C4-2B (cell line): ENCODE results near the gene PAOX.

ENCODE experiments used
- CTCF ChIP-seq: fragments of 450-650 bp; conservative IDR thresholded peaks from 2 replicates; pipeline ENCODE4 v1.5.1; 2017; ENCODE audit warnings: mild to moderate bottlenecking
- ZFX ChIP-seq: fragments of 450-650 bp; IDR thresholded peaks from 2 replicates; pipeline ENCODE4 v1.6.1; 2017

DNA sequence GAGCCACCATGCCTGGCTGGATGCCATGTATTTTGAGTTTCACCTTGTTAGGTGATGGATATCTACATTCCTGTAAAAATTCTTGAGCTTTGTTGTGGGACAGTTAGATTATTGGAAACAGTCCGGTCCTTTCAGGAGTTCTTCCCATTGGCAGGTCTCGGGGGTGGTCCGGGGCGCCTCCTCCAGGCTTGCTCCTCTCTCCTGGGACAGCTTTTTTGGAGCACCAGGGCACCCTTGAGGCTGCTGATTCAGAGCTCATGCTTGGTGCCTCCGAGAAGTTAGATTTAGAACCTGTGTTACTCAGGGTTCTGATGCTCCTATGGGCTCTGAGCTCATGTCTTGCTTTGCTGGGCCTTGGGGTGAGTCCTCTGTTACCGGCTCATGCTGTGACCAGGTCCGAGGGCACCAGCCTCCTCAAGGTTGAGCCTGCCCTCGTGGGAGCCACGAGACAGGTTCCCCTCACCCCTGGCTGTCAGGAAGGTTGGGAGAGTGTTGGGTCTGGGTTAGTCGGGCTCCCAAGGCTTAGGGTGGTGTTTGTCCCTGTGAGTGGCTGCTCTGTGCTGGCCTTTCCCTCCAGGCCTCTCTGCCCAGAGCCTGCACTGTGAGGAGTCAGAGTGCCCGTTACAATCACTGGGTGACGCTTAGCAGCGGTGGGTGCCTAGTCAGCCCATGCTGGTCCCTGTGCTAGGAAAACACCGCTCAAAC lies 39.4 kb downstream of the PAOX start:
- TF ChIP-seq CTCF (no peak), ZFX (no peak)
